SW480 (cell line): Measurements from ENCODE around the gene TSPAN15.

Experiments
- DNase-seq: peaks from one replicate; pipeline ENCODE4 v3.0.0-alpha.2; 2016; ENCODE audit warnings: low spot score

TSPAN15 gene

DNA sequence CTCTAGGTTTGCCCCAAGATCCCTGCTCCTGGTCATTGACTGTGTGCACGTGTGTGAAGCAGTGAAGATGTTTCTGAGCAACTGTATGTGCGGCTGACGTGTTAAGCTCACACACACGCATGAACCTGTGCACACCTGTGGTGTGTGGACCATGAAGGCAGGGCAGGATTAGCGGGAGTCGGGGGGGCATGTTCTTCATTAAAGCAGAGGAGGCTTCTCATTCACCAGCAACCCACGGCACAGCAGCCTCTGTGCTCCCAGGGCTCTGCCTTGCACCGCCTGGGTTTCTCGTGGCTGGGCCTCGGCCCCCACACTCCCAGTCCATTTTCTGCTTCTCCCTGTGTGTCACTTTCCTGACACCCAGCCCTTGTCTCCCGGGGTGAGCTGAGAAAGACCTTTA is 33.7 kb upstream of the TSPAN15 start:
- peak; percentile 5 for DNase-seq

DNA sequence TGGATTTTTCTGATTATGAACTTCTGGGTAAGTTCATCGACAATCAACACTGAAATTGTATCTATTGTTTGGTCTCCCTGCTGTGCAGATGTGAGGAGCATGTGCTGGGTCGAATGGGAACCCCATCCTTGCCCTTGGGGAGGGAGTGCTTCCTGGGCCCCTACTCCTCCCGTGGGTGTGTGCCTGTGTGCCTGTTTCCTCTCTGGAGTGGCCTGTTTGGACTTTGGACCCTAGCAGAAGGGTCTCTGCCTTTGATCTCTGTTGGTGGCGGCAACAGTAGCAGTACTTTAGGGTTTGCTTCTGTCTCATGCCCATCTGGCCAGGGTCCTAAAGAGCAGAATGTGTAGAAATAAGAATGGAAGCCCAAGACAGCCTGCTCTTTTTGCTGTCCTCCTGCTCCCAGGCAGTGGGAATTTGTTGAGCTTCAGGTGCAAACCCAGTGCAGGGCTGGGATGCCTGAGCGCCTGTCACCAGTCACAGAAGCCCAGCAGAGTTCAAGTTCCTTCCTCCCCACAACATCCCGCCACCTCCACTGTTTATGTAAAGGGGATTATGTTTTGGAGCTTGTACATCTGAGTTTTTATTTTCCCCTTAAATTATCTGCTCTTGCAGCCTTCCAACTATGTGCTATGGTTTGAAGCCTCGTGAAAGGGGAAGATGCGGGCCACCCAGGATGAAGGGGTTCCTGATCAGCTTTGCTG is 33.1 kb upstream of the TSPAN15 start:
- peak; percentile 89 for DNase-seq

DNA sequence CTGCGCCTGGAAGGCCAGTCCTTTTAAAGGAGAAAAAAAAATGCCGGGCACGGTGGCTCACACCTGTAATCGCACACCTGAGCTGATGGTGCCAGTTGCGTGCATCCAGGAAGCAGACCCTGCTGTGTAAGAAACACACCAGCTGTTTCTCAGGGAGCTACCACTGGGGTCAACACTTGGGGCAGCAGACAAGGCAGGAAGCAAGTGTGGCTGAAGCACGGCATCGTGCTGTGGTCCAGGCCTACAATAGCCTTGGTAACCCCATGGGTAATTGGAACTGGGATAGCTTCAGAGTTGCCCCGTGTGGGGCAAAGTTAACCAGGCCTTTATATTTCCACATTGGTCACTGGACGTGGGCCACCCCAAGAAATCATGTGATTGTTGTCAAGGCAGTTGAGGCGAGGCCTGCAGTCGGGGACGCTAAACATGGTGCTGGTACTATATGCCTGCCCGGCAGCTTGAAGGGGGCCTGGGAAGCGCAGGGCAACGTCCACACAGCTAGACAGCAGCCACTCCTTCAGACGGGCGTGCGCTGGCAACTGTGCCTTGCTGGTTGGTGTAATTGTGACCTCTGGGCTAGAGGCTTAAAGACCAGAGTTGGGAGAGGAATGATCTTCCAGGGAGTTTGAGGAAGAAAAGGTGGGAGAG is 32.0 kb upstream of the TSPAN15 start:
- no peak for DNase-seq

DNA sequence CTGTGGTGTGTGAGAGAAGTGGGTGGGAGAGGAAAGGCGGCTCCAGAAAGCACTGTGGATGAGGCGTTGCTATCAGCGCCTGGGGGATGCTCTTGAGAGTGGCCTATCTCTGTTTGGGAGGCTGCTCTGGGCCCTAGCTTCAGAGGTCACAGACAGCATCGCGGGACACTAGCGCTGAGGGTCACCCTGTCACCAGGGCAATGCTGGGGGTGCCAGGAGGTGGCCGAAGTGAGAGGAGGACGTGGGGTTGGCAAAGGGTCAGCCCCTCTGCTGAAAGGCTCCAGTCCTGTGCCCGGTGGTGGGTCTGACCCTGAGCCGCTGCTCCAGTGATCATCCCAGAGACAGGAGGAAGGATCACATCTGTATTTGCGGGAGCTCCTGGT is 31.5 kb upstream of the TSPAN15 start:
- DNase-seq, result no peak

DNA sequence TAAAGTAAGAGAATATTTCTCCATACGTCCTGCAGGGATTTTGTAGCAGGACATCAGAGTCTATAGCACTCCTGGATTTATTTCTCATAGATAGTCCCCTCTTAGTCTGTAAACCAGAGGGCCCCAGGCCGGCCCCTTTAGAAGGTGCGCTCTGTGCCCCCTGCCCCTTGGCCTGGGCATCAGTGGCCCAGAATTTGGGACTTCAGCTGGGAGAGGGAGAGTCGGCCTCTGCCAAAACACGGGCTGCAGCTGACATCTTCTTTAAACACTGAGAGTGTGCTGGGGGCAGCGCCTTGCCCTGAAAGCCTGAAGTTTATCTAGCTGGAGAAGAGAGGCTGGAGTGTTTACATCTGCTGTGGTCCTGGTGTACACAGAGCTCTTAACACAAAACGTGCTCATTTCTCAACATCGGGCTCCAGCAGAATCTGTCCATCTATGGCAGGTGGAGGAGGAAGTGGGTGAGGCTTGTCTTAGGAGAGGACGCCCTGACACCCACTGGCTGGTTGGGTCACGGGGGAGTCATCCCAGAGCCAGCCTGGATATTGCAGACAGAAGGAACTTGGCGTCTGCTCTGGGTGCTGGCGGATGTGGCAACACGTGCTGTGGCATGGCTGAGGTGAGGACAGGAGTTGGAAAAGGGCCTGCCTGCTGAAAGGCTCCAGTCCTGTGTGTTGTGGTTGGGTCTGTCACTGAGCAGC is 29.5 kb upstream of the TSPAN15 start:
- DNase-seq, result no peak

DNA sequence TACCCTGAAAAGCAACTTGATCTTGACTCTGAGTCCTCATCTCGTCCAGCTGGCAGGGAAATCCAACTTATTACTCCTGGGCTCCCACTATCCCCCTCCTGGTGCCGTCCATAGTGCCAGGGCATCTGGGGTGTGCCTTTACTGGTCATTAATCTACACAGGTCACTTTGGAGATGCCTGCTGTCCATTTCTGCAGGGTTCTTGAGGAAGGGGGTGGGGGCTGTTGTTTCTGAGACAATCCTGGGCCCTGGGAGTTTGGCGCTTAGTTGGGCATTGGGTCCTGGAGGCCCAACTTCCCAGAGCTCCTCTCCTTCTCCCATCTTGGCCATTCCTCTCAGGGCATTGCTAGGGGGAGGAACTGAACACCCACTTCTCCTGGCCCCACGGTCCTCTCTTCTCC is 28.6 kb upstream of the TSPAN15 start:
- DNase-seq, result no peak

DNA sequence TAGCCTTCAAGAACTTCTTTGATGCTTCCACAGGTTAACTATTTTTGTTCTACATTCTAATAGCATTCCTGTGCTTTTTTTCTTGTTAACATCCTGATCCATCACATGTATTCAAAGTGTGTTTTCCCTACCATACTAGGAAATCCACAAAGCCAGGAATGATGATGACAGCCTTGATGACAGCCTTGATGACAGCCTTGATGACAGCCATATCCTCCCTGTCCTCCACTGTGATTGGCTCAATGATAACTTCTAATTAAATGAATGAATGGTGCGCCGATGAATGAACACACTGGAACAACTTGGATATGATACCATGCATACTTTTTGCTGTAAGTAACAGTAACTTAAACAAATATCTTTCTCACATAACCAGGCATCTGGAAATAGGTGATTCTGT is 26.2 kb upstream of the TSPAN15 start:
- no peak for DNase-seq

DNA sequence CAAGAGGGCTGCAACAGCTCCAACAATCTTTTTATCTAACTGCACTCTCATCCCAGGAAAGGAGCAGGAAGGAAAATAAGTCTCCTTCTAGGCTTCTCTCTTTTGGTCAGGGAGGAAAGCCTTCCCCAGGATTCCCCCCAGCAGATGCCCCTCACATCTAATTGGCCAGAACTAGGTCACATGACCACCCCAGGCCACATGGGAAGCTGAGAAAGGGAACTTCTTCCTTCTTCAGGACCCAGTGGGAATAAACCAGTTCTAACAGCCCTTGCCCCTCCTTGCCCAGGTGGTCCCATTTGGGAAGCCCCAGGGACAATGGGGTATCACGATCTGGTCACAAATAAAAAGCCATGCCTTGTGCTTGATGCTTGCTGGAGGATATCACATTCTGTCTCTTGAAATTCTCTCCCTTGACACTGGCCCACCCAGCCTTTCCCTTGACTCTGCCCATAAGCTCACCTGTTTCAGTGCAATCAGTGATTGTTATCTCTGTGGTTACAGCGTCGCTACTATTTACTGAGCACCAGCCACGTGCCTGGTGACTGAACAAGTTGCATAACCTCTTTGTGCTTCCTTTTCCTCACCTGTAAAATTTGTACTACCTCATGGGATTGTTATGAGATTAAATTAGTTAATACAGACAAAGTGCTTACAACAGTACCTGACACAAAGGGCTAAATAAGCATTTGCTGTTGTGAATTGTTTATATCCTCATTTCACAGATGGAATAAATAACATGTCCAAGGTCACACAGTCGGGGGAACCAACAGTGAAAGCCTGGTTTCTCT is 25.6 kb upstream of the TSPAN15 start:
- peak; percentile 77 for DNase-seq

DNA sequence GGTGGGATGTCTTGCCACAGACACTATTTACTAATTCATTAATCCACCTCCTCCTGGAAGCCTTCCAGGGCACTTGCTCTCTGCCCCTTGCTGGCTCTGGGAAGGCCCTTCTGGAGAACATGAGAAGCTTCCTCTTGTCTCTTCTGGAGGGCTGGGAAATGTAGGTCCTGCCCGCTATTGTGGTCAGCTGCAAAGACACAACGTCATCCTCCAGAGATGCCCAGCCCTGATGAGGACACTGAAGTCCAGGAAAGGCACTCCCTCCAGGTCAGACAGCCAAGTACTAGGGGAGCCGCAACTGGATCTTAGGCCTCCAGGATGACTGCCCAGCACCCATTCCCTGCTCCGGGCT is 24.9 kb upstream of the TSPAN15 start:
- DNase-seq, result no peak

DNA sequence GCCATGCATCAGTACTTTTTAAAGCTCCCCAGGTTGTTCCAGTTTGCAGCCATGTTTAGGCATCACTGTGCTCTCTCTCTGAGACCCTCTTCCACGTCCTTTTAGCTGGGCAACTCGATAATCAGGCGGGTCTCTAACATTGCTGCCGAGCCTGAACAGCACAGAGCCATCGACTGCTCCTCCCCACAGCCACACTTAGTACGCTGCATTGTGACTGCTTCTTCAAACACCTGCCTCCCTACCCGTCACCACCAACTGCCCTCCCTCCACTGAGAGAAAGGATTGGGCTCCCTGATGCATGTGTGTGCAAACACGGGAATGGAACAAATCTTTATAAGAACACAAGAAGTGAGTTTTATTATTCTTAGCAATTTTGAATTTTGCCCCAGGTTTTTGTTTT is 23.1 kb upstream of the TSPAN15 start:
- peak; percentile 20 for DNase-seq

DNA sequence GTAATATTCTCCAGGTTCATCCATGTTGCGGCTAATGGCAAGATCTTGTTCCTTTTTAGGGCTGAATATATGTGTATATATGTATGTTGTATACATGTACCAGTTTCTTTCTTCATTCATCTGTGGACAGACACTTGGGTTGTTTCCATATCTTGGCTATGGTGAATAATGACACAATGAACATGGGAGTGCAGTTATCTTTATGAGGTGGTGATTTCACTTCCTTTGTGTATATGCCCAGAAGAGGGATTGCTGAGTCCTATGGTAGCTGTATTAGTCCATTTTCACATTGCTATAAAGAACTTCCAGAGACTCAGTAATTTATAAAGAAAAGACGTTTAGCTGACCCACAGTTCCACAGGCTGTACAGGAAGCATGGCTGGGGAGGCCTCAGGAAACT is 17.1 kb upstream of the TSPAN15 start:
- no peak for DNase-seq

DNA sequence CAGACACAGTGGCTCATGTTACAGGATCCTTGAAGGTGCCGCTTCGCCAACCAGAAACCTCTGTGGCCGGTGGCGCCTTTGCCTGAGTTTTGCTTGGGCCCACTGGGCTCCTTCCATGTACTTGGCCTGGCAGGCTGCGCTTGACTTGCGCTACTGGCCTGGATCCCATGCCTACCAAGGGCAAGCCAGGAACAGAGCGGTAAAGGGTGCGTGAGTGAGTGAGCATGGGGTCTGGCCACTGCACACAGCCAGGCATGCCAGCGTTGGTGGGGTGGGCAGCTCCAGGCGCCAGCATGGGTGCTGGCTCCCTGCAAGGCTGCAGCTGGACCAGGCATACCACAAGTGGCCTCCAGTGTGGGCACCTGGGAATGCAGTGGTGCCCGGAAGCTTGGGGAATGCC is 16.3 kb upstream of the TSPAN15 start:
- no peak for DNase-seq

DNA sequence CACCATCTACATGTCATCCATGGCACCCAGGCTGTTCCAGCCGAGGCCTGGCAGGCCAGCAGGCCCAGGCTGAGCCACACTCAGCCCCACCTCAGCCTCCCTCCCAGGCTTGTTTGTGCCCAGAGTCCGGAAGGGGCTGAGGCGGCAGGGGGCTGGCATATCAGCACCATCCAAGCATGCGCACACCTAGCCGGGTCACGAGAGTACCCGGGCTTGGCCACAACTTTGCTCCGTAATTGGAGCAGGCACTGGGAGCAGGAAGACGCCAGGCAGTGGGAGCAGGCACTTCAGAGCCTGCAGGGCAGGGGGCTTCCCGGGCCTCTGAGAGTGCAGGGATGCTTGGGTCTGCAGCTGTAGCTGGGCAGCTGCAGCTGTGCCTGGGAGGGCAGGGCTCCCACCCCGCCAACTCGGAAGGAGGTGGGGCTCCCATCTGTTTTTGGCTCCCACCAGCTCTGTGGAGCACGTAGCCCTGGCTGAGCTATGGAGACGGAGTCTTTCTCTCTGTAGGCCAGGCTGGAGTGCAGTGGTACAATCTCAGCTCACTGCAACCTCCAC is 15.2 kb upstream of the TSPAN15 start:
- no peak for DNase-seq

DNA sequence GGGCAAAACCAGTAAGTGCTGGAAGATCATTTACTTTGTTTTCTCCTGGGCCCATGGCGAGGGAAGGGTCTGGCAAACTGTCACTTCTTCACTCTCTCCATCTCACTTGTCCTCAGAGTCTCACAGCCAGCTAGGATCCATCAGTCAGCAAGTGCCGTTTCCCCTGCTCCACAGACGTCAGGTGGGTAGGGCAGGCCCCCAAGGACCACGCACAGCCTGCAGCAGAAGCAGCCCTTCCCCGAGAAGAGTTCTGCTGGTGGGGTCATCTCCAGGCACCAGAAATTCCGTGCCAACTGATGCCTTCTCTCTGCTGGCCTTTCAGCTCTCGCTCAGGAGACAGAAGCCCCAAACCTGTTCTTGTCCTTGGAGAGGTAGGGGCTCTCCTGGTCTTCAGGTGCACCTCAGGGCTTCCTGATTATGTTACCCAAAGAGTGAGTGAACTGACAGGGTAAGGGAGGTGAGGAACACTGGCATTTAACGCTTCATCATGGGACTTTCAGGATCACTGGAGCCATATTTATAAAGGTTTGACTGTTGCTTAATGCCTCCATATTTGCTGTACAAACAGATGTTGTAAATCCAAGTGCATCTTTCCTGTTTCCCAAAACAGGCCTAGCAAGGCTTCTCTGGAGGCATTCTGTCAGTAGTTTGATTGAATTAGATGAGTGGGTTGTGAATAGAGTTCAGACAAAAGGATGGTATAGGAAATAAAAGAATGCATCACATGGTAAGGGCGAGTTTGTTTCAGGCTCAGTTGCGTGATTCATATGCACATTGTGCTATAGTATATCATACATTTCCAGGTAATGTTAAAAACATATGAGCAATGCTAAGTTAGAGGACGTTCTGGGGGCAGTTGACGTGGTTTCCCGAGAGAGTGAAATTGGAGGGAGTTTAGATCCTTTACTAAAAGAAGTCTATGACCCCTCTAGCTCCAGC is 13.7 kb upstream of the TSPAN15 start:
- no peak for DNase-seq

DNA sequence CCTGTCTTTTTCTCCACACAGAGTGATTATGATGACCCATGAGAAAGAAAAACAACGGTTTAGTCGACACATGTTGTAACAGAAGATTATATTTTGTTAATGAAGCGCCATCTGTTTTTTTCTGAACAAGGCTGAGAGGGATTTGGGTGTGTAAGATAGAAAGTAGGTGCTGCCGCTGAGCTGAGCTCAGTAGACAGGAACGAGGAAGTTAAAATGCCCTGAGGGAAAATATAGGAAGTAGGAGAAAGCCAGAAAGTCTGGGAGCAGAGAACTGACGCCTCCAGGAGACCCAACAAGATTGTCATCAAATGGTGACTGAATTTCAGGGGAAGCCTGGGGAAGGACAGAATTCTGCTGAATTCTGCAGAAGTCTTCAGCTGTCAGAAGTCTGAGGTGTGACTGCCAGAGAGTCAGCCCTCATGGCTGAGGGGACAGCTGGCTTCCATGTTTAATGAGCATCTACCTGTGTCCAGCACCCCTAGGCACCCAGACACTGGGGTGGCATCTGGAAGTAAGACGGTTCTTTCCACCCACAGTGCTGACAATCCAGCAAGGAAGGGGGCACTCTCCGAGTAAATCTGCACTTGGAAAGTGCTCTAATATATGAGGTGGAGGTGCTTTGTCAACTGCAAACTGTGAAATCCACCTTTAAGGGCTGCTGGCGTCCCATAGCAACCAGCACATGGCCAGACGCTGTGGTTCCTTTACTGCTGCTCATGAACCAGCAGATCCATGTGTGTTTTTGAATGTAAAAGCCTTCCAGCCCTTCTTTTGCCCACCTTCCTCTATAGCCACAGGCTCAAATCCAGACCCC is 12.5 kb upstream of the TSPAN15 start:
- DNase-seq, result peak; percentile 39

DNA sequence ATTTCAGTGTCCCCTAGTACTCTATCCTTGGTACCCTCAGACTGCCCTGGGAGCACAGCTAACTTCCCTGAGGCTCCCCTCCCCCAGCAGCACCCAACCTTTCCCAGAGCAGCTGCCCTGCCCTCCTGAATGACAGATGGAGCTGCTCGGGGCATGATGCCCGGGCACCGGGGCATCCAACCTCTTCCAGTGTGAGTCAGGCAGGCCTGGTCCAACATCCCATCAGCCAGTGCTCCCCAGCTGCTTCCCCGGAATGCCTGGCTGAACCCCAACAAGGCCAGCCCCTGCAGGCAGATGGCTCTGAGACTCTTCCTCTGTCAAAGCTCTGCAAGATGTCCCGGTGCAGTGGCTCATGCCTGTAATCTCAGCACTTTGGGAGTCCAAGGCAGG is 11.9 kb upstream of the TSPAN15 start:
- no peak for DNase-seq

DNA sequence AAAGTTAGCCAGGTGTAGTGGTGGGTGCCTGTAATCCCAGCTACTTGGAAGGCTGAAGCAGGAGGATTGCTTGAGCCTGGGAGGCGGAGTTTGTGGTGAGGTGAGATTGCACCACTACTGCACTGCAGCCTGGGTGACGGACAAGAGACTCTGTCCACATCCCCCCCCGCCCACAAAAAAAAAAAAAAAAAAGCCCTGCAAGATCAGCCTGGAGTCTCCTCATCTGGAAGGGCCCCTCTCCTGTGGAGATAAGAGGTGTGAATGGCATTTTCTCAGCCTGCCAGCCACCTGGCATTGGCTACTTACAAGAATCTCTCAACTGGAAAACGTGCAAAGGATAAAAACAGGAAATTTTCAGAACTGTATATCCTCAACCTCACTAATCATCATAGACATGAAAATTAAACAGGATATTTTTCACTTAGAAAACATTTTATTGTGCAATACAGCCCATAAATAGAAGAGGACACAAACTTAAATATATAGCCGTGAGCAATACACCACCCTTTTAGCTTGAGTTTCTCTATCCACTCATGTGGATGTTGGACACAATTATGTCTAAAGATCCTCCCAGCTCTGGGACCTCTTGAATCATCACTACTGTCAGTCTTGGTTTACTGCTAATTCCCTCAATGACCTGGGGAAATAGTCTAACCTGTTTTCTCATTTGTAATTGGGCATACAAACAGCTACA is 11.3 kb upstream of the TSPAN15 start:
- DNase-seq, result peak; percentile 35

DNA sequence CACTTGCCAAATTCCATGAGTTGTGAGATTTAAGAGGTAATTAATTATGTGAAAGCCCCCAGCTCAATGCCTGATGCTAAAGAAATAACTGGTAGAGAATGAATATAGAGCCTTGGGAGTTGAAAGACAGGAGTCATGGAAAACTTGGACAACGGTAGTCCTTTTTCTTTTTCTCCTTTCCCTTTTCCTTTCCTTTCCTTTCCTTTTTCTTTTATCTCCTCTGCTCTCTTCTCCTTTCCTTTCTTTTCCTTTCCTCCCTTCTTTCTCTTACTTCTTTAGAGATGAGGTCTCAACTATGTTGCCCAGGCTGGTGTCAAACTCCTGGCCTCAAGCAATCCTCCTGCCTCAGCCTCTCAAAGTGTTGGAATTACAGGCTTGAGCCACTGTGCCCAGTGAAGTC is 7.9 kb upstream of the TSPAN15 start:
- no peak for DNase-seq

DNA sequence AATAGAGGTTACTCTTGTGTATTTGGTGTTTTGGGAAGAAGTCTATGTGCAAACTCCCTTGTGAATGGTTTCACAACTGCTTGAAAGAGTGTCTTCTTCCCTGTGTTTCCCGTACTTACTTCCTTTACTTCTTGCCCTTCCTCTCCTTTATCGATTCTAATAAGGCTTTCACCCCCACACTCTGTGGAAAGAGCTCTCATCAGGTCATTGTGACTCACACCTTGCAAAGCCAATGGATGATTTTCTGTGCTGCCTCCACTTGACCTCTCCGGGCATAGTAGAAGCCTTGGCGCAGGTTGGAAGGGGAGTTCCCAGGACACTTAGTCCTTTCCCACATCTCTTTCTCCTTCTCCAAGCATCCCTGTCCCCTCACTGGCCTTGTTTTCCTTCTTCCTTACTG is 6.2 kb upstream of the TSPAN15 start:
- no peak for DNase-seq

DNA sequence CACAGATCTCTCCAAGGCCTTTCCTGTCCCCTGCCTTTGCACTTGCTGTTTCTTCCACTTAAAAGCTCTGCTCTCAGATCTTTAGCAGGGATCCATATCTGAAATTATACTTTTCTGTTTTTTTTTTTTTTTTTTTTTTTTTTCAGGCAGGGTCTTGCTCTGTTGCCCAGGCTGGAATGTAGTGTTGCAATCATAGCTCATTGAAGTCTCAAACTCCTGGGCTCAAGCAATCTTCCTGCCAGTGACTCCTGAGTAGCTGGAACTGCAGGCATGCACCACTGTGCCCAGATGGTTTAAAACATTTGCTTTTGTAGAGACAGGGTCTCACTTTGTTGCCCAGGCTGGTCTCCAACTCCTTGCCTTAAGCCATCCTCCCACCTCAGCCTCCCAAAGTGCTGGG is 5.0 kb upstream of the TSPAN15 start:
- DNase-seq, result no peak
